GM10847 (cell line): ENCODE results near the gene PRRT1B.

ENCODE experiments used
- POLR2A ChIP-seq: IDR thresholded peaks from 2 replicates; pipeline ENCODE4 v1.6.1; 2011; ENCODE audit not compliant: insufficient read length; ENCODE audit errors: extremely low read depth

Gene PRRT1B

DNA sequence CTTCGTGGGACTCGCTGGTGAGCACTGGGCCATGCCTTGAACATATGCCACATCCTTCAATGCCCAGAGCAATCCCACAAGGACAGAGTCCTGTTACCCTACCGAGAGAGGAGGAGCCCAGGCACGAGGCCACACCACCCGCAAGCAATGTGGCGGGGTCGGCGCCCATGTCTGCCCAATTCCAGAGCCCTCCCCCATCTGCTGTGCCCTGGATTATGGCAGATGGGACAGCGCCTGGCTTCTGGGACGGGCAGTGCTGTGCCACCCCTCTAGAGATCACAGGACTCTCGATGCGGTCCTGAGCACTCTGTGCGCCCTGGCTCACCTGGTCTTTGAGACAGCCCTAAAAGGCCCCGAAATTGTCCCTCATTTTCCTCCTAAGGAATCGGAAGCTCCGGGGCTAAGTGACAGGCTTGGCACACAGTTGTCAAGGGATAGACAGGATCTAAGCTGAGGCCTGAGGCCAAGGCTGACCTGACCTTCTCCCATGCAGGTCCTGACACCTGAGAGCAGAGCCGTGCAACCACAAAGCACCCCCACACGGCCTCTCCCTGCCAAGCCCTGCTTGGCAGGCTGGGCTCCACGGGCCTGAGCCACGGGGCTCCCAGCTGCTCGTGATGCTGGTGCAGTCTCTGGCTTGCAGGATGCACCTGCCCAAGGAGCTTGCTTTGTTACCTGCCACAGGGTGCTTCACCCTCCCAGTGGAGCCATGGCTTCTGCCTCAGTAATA is 48.8 kb downstream of the PRRT1B start:
- no peak for TF ChIP-seq POLR2A

DNA sequence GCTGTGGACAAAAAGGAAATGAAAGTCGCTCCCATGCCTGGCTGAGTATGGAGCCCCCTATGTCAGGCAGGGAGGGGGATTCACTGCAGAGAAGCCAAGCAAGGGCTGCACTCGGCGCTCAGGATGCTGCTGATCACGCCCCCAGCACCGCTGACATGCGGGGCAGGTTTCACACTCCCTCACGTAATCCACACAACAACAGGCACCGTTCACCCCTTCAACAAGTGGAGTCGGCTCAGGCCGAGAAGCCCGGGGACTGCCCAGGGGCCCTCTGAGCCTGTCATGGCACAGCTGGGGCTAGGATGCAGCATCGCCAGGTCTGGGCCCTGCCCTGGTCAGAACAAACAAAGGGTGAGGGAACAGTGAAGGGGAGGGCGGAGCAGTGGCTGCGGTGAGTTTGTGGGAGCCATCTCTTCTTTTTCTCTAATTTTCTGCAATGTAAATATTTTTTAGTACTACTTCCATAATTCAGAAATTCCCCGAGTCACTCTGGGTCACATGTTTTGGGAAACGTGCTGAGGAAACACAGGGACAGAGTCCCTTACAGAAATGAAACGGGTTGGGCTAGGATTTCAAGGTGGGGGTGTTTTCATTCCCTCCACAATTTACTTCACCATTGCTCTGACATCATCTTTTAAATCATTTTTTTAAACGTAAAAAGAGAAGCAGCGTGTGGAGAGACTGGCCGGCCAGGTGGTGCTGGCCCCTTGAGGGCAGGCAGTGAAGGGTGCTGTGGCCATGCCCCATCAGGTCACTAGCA is 49.8 kb downstream of the PRRT1B start:
- TF ChIP-seq POLR2A, result no peak

DNA sequence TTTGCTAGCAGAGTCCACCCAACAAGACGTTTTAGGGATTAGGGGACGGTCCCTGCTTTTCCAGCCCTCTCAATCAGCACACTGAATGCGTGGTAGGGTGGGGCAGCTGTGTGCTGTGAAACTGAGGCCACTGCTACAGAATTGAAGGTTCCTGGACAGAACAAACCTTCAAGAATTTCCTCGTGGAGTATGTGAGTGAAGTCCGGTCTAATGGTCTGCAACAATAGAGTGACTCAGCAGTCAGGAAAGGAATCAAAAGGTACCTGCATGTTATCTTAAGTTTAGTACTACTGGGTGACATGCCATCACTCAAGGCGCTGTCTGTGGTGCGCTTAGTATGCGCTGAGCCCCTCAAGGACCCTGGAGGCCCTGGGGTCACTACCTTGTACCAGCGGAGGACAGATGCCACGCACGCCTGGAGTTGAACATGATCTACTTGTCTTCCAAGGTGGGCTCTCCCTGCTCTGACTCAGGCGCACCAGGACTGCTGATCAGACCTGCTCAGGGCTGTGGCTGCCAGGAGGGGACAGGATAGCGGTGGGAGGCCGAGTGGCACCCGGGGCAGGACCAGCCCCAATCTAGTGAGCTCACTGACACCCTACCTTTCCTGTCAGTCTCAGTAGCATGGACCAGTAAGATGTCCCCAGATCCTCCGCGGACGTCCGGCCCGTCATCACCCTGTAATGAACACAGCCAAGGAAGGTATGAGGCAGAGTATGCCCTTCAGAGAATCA is 50.5 kb downstream of the PRRT1B start:
- TF ChIP-seq POLR2A, result no peak

DNA sequence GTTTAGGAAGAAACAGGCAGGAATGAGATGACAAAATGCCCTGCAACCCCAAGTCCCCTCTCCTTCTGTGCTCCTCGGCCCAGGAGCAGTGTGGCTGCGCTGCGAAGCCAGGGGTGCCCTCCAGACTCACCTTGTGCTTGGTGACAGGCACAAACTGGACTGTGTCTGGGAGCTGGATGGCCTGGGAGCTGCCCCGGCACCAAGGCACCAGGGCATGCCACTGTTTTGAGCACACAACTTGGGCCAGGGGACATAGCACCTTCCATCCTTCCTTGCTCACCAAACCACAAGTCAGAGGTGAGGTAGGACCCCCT is 51.1 kb downstream of the PRRT1B start:
- no peak for TF ChIP-seq POLR2A

DNA sequence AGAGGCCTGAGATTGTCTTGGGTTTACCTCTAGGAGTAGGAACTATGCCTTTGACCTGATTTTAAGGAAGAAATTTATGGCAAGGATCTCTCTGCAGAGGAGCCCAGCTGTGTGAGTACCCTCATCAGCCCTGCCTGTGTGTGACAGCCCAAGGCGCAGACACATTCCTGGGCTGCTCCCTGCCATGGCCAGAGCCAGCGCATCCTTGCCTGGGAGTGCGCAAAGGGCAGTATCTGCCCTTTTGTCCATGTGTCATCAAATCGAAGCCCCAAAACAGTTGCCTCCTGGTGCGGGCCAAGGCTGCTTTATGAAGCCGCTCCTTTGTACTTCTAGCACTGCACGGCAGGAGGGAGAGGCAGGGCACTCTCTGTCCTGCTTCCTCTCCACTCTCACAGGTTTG is 51.9 kb downstream of the PRRT1B start:
- TF ChIP-seq POLR2A, result no peak

DNA sequence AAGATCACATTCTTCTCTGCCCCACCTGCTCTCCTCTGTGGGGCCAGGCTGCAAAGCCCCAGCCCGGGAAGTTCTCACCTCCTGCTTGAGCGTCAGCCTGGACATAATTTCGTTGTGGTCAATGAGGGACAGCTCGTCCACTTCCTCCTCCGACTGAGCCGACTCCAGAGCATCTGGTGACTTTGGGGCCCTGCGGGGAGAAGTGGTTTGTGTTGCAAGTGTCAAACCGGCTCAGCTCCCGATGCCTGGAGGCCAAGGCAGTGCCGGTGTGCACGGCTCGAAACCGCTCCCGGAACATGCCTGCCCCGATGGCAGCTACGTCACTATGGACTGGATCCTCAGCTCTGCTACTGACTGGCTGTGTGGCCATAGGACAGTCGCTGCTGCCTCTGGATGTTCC is 52.8 kb downstream of the PRRT1B start:
- no peak for TF ChIP-seq POLR2A

DNA sequence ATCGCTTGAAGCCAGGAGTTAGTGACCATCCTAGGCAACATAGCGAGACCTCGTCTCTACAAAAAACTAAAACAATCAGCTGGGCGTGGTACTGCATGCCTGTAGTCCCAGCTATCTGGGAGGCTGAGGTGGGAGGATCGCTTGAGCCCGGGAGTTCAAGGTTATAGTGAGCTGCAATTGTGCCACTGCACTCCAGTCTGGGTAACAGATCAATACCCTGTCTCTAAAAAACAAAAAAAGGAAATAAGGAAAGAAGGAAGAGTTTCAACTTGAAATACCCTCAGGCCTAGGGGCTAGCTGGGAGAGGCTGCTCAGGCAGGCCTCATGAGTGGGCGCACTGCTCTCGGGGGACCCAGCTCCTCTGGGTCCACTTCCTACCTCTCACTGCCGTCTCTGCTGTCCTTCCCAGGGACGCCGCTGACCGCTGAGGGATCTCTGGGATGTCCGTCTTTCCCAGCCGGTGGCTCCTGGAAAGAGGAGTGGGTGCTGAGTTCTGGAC is 56.4 kb downstream of the PRRT1B start:
- TF ChIP-seq POLR2A, result no peak

DNA sequence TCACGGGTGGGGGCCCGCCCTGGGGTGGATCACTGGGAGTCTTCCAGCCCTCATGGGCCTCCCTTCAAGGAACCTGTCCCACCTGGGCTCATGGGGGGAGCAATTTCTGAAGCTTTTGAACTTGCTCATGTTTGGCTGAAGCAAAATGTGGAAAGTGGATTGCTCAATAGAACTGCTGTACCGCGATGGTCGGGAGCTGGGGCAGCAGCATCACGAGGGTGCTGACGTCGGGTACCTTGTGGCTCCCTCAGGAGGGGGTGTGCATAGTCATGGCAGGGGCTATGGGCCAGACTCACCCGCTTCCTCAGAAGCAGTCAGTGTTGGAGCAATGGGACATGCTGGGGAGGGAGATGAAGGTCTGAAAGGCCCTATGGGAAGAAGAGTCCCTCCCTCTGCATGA is 57.9 kb downstream of the PRRT1B start:
- TF ChIP-seq POLR2A, result no peak

DNA sequence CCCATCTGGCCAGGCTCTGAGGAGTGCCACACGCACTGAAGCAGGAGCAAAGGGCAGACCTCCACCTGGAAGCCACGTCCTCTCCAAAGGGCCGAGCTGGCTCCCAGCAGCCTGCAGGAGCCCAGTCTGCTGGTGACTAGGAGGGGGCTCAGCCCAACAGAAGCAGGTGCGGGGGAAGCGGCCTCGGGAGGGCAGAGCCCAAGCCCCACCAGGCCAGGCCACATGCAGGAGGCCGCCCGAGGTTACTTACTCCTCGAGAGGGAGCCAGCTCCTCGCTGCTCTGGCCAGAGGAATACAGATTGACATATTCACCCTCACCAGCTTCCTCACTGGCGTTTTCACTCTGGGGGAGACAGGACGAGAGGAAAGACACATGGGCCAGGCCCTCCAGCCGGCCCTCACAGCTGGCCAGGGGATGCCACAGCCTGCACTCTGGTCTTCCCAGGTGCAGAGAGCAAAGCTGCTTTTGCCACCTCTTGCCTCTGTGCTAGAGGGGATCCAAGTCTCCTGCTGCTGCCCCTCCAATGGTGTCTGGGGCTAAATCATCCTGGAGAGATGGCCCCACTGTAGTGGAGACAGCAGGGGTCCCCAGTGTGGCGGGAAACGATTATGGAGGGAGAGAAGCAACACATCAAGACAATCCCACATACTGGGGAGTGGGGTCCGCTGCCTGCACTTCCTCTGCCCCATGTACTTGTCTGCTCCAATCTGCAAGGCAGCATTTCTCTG is 58.6 kb downstream of the PRRT1B start:
- no peak for TF ChIP-seq POLR2A

DNA sequence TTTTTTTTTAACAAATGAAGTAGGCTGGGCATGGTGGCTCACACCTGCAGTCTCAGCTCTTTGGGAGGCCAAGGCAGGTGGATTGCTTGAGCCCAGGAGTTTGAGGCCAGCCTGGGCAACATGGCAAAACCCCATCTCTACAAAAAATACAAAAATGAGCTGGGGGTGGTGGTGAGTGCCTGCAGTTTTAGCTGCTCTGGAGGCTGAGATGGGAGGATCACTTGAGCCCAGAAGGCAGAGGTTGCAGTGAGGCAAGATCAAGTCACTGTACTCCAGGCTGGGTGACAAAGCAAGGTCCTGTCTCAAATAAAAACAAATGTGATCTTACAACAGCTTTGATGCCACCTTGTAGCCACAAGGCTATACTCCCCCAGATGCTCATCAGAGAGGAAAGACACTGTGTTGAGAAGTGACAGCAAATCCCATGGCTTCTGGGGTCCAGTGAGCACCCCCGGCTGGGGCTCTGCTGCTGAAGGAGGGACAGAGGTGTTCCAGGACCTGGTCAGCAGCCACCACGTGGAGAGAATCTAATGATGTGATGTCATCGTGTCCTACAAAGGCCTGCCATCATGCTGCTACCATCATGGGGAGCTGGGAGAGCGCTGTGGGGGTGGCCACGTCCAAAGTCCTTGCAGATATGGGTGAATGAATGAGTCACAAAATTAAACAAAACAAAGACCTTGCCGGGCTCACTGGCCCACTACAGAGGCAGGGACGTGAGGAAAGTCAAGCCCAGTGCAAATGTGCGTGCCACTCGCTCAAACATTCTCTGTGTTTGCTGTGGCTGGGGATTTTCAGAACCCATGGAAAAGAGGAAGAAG is 60.7 kb downstream of the PRRT1B start:
- no peak for TF ChIP-seq POLR2A

DNA sequence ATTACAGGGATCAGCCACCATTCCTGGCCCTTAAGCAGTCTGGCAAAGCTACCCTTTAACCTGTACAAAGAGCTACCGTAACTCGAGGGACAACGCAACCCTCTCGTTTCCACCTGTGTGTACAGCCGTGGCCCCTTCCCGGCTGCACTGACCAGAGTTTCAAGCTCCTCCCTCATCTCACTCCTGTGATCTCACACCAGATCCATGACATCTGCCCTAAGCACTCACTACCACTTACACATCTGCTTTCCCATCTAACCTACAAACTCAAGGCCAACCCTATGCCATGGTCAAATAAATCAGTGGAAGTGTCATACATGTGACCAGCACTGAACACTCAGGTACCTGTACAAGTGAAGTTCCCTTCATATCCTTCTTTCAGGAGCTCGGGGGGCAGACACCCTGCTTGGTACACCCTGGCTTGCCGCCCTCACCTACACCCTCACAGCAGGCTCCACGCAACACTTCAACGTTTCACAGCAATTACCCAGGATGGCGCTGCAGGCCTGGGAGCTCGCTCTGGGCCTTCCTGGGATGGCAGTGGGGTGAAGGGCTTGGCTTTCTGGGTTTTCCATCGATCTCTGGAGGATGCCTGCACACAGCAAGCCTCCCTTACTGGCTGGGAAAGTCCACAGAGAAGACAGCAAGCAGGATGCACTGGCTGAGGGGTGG is 61.7 kb downstream of the PRRT1B start:
- TF ChIP-seq POLR2A, result no peak

DNA sequence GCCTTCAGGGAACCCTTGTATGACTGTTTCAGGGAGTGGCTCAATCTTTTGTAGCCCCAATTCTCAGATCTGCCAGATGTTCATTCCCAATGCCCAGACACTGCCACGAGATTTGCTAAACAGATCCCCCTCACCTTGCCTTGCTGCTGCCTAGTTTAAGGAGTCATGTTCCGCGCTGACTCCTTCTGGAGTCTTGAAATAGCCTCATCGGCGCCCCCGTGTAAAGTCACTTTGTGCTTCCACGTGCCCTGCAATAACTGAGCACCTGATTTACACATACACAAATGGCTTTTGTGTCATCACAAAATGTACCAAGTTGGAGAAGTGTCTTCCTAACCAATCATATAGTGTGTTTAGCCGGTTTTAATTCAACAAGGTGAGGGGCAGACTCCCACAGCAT is 62.3 kb downstream of the PRRT1B start:
- no peak for TF ChIP-seq POLR2A

DNA sequence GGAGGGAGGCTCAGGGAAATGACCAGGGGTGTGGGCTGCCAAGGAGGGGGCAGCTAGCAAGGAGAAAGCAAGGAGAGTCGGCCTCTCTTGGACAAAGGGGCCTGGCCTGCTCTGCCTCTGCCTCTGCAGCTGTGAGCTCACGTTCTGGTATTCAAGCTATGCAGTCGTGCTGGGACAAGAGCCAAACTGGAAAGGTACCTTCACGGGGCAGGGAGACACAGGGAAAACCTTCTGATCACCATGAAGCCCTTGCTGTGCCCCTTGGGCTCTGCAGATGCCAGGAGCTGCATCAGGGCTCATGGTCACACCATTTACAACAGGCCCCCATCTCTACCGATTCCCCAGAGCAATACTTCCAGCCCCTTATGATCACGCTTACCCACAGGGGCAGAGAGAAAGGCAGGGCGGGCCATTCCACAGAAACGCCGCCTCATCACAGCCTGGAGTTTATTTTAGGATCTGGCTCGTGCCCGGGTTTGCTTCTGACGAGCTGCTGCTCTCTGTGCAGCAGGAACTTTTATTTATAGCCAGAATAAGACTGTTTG is 63.2 kb downstream of the PRRT1B start:
- no peak for TF ChIP-seq POLR2A
